CD4-positive, alpha-beta memory T cell (primary cell): ENCODE data around the gene CEP112. TPM values are rescaled to one million over a fixed set of nuclear protein-coding genes. Genes with fewer than 3 reads are reported as not detected.
"Not testable (repeated sequence)": the region's sequence is repeated elsewhere in the genome, so short reads cannot be mapped to it uniquely, and the experiment has no call there.

Experiments used
- CTCF ChIA-PET: fragments of 350-600 bp; sonication (Branson Sonifier 250); formaldehyde crosslinking; loops from one replicate; lab custom pipeline; 2021; ENCODE audit warnings: inconsistent platforms; ENCODE audit not compliant: partially characterized antibody; lab: Charles Lee
- POLR2A ChIA-PET: fragments of 350-600 bp; sonication (Branson Sonifier 250); formaldehyde crosslinking; loops from one replicate; lab custom pipeline; 2021; ENCODE audit not compliant: partially characterized antibody; lab: Charles Lee
- DNase-seq, 5 donors: peaks; one replicate each; pipeline versions ENCODE4 v3.0.0 to v3.0.0-alpha.2; 2020 to 2022; ENCODE audit warnings: mixed read lengths in 1 of 5
- H3K27ac ChIP-seq: one replicate; pipeline ENCODE4 v1.7.0; 2013; ENCODE audit warnings: low read depth, low read length
- H3K27me3 ChIP-seq: 2 replicates; pipeline ENCODE4 v1.7.0; 2013; ENCODE audit warnings: mild to moderate bottlenecking, low read length, moderate library complexity; ENCODE audit not compliant: insufficient read depth
- H3K36me3 ChIP-seq: 2 replicates; pipeline ENCODE4 v1.7.0; 2013; ENCODE audit warnings: mild to moderate bottlenecking, low read length, moderate library complexity; ENCODE audit not compliant: insufficient read depth
- H3K4me1 ChIP-seq: 2 replicates; pipeline ENCODE4 v1.7.0; 2013; ENCODE audit warnings: mild to moderate bottlenecking, low read length, moderate library complexity; ENCODE audit not compliant: insufficient read depth
- H3K4me3 ChIP-seq, 2 donors: one replicate each; pipeline ENCODE4 v1.7.0; 2013; ENCODE audit warnings: low read length in 2 of 2, mild to moderate bottlenecking in 1 of 2
- H3K9me3 ChIP-seq, 2 donors: one replicate each; pipeline ENCODE4 v1.7.0; 2013; ENCODE audit warnings: low read length in 2 of 2, control low read depth in 1 of 2; ENCODE audit not compliant: control insufficient read depth in 1 of 2
- H3K27ac Mint-ChIP-seq, 7 donors: one replicate each; pipeline ENCODE4 v1.8.0; 2020 to 2021; ENCODE audit warnings: mixed read lengths in 7 of 7, mild to moderate bottlenecking in 6 of 7, inconsistent platforms in 3 of 7, moderate library complexity in 3 of 7
- H3K27me3 Mint-ChIP-seq, 2 donors: one replicate each; pipeline ENCODE4 v1.8.0; 2020 to 2021; ENCODE audit warnings: mixed read lengths in 2 of 2
- H3K36me3 Mint-ChIP-seq, 2 donors: one replicate each; pipeline ENCODE4 v1.8.0; 2020 to 2021; ENCODE audit warnings: mixed read lengths in 2 of 2, inconsistent platforms in 1 of 2, mild to moderate bottlenecking in 1 of 2
- H3K4me1 Mint-ChIP-seq, 4 donors: one replicate each; pipeline ENCODE4 v1.8.0; 2020 to 2021; ENCODE audit warnings: mixed read lengths in 4 of 4, mild to moderate bottlenecking in 1 of 4
- H3K4me3 Mint-ChIP-seq, 8 donors: one replicate each; pipeline ENCODE4 v1.8.0; 2020 to 2021; ENCODE audit warnings: mixed read lengths in 8 of 8, mild to moderate bottlenecking in 7 of 8, moderate library complexity in 6 of 8, inconsistent platforms in 3 of 8
- H3K9me3 Mint-ChIP-seq, 8 donors: one replicate each; pipeline ENCODE4 v1.8.0; 2020 to 2021; ENCODE audit warnings: mixed read lengths in 8 of 8, mild to moderate bottlenecking in 5 of 8, inconsistent platforms in 3 of 8, moderate library complexity in 1 of 8
- intact Hi-C: fragments of 100-400 bp; cut with micrococcal nuclease; formaldehyde crosslinking; loops from one replicate; pipeline ENCODE4 v1.15.1; 2023
- polyA plus RNA-seq, 2 donors: library from polyadenylated mRNA; unstranded; fragments of 300-500 nt; fragmentation: Illumina TruSeq; gene quantifications; one replicate each; pipeline ENCODE4 v1.2.3, GENCODE V29; 2021
- total RNA-seq, 2 experiments: library from RNA; stranded (reverse); gene quantifications; one replicate each; pipeline ENCODE4 v1.2.3, GENCODE V29; 2021

The CEP112 gene
- total and polyA plus RNA-seq, 4 experiments from 2014 or later: 0.34 to 3.9 (median 1.4) TPM

- Mint-ChIP-seq H3K9me3 (no peaks in the 10 kb centered on the region), H3K4me1 (no peaks in the 10 kb centered on the region), H3K4me3 (no peak overlapping the region), H3K36me3 (no peaks in the 10 kb centered on the region), H3K27me3 (peaks cover 0 to 1% of the 10 kb centered on the region in 2 donors), H3K27ac (no peak overlapping the region)
- no peaks in the 10 kb centered on the region for H3K9me3 ChIP-seq
- intact Hi-C loops: no loop called here
- no peak for DNase-seq
- H3K36me3 ChIP-seq: no peaks in the 10 kb centered on the region
- CTCF ChIA-PET: interaction anchor here (1.3 kb wide), 1 partner anchor 8 kb away, joined by 7 read pairs; no protein-coding TSS in a partner anchor
- no peaks in the 10 kb centered on the region for H3K27me3 ChIP-seq
- H3K4me3 ChIP-seq: no peak overlapping the region
- no peak overlapping the region for H3K27ac ChIP-seq
- H3K4me1 ChIP-seq: no peaks in the 10 kb centered on the region
- POLR2A ChIA-PET: no interaction called here
Measured at GRCh38 chr17:66172144-66172543, 19.8 kb downstream of the CEP112 start.

GRCh38 chr17:66171692-66172091, 20.2 kb downstream of the CEP112 start:
- Mint-ChIP-seq H3K4me1 (no peaks in the 10 kb centered on the region), H3K4me3 (no peak overlapping the region), H3K36me3 (no peaks in the 10 kb centered on the region), H3K27ac (no peak overlapping the region), H3K9me3 (no peaks in the 10 kb centered on the region), H3K27me3 (no peaks in the 10 kb centered on the region)
- Histone ChIP-seq H3K4me3 (no peak overlapping the region), H3K9me3 (no peaks in the 10 kb centered on the region), H3K27ac (no peak overlapping the region), H3K4me1 (no peaks in the 10 kb centered on the region), H3K36me3 (no peaks in the 10 kb centered on the region), H3K27me3 (no peaks in the 10 kb centered on the region)
- no peak for DNase-seq
- ChIA-PET CTCF (interaction anchor here (1.0 kb wide), 1 partner anchor 939 kb away, joined by 3 read pairs; no protein-coding TSS in a partner anchor), POLR2A (no interaction called here)
- intact Hi-C loops: no loop called here

GRCh38 chr17:66171172-66171571, 20.8 kb downstream of the CEP112 start:
- Histone ChIP-seq H3K9me3 (no peaks in the 10 kb centered on the region), H3K27ac (no peak overlapping the region), H3K27me3 (no peaks in the 10 kb centered on the region), H3K36me3 (no peaks in the 10 kb centered on the region), H3K4me3 (no peak overlapping the region), H3K4me1 (no peaks in the 10 kb centered on the region)
- POLR2A ChIA-PET: no interaction called here
- CTCF ChIA-PET: interaction anchor here (0.7 to 1.0 kb wide), 2 partner anchors 939 to 1244 kb away, joined by 3 read pairs; no protein-coding TSS in a partner anchor
- intact Hi-C loops: no loop called here
- peak overlapping the region in 1 of 7 donors; percentile 10 for H3K27ac Mint-ChIP-seq
- H3K9me3 Mint-ChIP-seq: no peaks in the 10 kb centered on the region
- no peaks in the 10 kb centered on the region for H3K36me3 Mint-ChIP-seq
- no peak overlapping the region for H3K4me3 Mint-ChIP-seq
- H3K27me3 Mint-ChIP-seq: no peaks in the 10 kb centered on the region
- DNase-seq: no peak
- no peaks in the 10 kb centered on the region for H3K4me1 Mint-ChIP-seq

GRCh38 chr17:66169839-66170238, 22.1 kb downstream of the CEP112 start:
- no peak overlapping the region for H3K4me3 ChIP-seq
- H3K27me3 ChIP-seq: no peaks in the 10 kb centered on the region
- ChIA-PET POLR2A (interaction anchor here (0.6 kb wide), 1 partner anchor 71 kb away, joined by 3 read pairs; no protein-coding TSS in a partner anchor), CTCF (interaction anchor here (2.4 kb wide), 1 partner anchor 875 kb away, joined by 11 read pairs; no protein-coding TSS in a partner anchor)
- H3K36me3 ChIP-seq: no peaks in the 10 kb centered on the region
- no peaks in the 10 kb centered on the region for H3K4me1 ChIP-seq
- H3K9me3 Mint-ChIP-seq: no peaks in the 10 kb centered on the region
- no peaks in the 10 kb centered on the region for H3K36me3 Mint-ChIP-seq
- no peaks in the 10 kb centered on the region for H3K9me3 ChIP-seq
- H3K4me1 Mint-ChIP-seq: no peaks in the 10 kb centered on the region
- DNase-seq: no peak
- no peak overlapping the region for H3K27ac ChIP-seq
- intact Hi-C loops: no loop called here
- H3K27ac Mint-ChIP-seq: peak overlapping the region in 1 of 7 donors; percentile 21
- no peak overlapping the region for H3K4me3 Mint-ChIP-seq
- H3K27me3 Mint-ChIP-seq: no peaks in the 10 kb centered on the region

- H3K4me1 Mint-ChIP-seq: peaks cover 0 to 6% (median 1%) of the 10 kb centered on the region in 4 donors
- H3K4me3 ChIP-seq: no peak overlapping the region
- CTCF ChIA-PET: interaction anchor here (1.2 to 4.8 kb wide), 3 partner anchors 873 to 937 kb away, joined by 3 to 65 read pairs (median 3); no protein-coding TSS in a partner anchor
- H3K27me3 ChIP-seq: no peaks in the 10 kb centered on the region
- intact Hi-C loops: no loop called here
- H3K27me3 Mint-ChIP-seq: no peaks in the 10 kb centered on the region
- H3K27ac Mint-ChIP-seq: no peak overlapping the region
- no peak for DNase-seq
- H3K9me3 ChIP-seq: no peaks in the 10 kb centered on the region
- H3K9me3 Mint-ChIP-seq: no peaks in the 10 kb centered on the region
- no peaks in the 10 kb centered on the region for H3K4me1 ChIP-seq
- no peak overlapping the region for H3K27ac ChIP-seq
- H3K36me3 Mint-ChIP-seq: no peaks in the 10 kb centered on the region
- no peaks in the 10 kb centered on the region for H3K36me3 ChIP-seq
- H3K4me3 Mint-ChIP-seq: no peak overlapping the region
- POLR2A ChIA-PET: no interaction called here
Measured at GRCh38 chr17:66167189-66167815, 24.6 kb downstream of the CEP112 start.

- Mint-ChIP-seq H3K4me3 (no peak overlapping the region), H3K27ac (no peak overlapping the region), H3K27me3 (no peaks in the 10 kb centered on the region), H3K4me1 (peaks cover 10 to 20% (median 13%) of the 10 kb centered on the region in 4 donors), H3K36me3 (peaks cover 0 to 2% of the 10 kb centered on the region in 2 donors), H3K9me3 (peaks cover 0 to 2% (median 0%) of the 10 kb centered on the region in 8 donors)
- no peak overlapping the region for H3K4me3 ChIP-seq
- ChIA-PET CTCF (interaction anchor here (0.8 to 4.8 kb wide), 8 partner anchors 14 to 1029 kb away, joined by 3 to 65 read pairs (median 4); no protein-coding TSS in a partner anchor), POLR2A (no interaction called here)
- DNase-seq: peak in 4 of 5 donors; percentile 47 to 56 (median 52)
- H3K9me3 ChIP-seq: no peaks in the 10 kb centered on the region
- intact Hi-C loops: loop anchor here (1.0 to 2.0 kb wide), 2 partner anchors 609 to 934 kb away; no protein-coding TSS in a partner anchor
- H3K27me3 ChIP-seq: no peaks in the 10 kb centered on the region
- no peaks in the 10 kb centered on the region for H3K36me3 ChIP-seq
- no peaks in the 10 kb centered on the region for H3K4me1 ChIP-seq
- no peak overlapping the region for H3K27ac ChIP-seq
Measured at GRCh38 chr17:66165537-66166123, 26.3 kb downstream of the CEP112 start.

- intact Hi-C loops, H3K4me3 ChIP-seq, DNase-seq, H3K4me1 Mint-ChIP-seq, H3K27me3 Mint-ChIP-seq, H3K9me3 ChIP-seq, H3K4me1 ChIP-seq, H3K27ac Mint-ChIP-seq, H3K36me3 ChIP-seq, H3K4me3 Mint-ChIP-seq, H3K27me3 ChIP-seq, H3K27ac ChIP-seq, CTCF ChIA-PET, POLR2A ChIA-PET: not testable (repeated sequence)
- H3K36me3 Mint-ChIP-seq: peaks cover 7 to 21% of the 10 kb centered on the region in 2 donors
- H3K9me3 Mint-ChIP-seq: peaks cover 4 to 17% (median 10%) of the 10 kb centered on the region in 8 donors
Measured at GRCh38 chr17:66155055-66155454, 36.9 kb downstream of the CEP112 start.
